ENCODE data around the gene COPB2.
A peak's percentile ranks its signal among the peaks of the same experiment; 100 is the strongest.

The COPB2 gene

DNA sequence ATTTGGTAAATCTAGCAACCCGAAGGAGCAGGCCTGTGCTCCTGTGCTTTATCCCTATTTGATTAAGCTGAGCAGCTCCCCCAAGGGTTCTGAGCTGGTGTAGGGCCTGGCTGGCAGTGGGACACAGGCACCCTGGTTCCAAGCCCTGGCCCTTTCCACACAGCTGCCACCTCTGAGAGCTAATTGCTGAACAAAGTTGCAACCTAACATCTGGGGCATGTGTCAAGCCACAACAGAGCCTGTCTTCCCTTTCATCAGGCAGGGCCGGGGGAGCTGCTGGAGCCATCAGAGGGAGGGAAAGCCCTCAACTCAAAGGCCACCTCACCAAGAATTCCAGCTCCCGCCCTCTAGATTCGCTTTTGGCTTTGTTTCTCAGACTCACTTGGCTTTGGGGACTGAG, 62.7 kb downstream of the COPB2 start:
- no peak for DNase-seq

DNA sequence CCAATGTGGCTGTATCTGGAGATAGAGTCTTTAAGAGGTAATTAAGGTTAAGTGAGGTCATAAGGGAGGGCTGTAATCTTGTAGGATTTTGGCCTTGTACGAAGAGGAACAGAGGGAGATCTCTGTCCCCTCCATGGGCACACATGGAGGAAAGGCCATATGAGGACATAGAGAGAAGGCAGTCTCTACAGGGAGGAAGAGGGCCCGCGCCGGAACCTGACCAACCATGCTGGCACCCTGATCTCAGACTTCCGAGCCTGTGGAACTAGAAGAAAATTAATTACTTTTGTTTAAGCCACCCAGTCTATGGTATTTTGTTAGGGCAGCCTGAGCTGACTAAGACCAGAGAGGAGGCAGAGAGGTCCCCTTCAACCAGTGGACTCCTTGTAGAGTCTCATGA, 63.3 kb downstream of the COPB2 start:
- DNase-seq: no peak

DNA sequence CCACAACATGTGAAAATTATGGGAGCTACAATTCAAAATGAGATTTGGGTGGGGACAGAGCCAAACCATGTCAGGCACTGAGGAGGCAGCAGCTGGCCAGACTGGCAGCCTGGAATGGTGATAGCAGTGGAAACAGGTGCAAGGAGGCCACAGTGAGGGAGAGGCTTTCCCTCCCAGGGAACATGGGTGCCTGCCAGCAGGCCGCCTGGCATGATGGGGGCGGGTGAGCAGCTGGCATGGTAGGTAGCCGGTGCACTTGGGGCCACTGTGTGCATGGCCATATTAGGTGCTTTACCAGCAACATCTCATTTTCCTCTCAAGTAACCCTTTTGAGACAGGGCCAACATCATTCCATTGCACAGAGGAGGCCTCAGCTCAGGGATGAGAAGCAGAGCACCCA, 63.9 kb downstream of the COPB2 start:
- no peak for DNase-seq

DNA sequence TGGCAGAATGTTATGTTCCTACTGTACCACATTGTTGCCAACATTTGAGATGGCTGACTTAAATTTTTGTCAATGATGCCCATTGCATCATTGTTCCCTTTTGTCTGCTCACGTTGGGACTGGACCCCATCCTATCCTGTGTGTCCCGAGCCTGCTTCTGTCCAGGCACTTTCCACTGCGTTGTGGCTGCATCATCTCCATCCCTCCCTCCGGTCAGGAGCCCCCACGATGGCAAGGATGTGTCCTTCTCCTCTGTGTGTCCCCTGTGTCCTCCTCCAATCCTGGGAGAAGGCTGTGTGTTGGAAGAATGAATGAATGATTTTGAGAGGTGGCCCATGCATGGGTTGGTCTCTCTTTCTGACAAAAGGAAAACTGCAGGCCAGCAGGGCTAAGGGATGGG, 65.0 kb downstream of the COPB2 start:
- no peak for DNase-seq

DNA sequence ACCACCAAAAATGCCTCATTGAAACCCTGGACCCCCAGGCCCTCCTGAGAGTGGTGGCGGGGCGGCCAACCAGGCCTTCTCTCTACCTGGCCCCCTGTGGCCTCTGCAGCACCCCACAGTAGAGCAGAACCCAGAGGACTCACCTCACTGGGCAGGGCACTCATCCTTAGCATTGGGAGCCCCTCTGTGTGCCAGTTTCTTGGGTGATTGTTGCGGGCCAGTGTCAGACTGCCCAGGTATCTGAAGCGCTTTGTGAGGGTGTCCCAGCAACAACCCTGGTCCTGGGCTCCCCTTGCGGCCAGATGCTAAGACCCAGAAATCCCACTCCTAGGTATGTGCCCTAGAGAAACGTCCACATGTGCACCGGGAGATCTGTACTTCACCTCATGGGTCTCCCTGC, 66.3 kb downstream of the COPB2 start:
- DNase-seq: no peak

DNA sequence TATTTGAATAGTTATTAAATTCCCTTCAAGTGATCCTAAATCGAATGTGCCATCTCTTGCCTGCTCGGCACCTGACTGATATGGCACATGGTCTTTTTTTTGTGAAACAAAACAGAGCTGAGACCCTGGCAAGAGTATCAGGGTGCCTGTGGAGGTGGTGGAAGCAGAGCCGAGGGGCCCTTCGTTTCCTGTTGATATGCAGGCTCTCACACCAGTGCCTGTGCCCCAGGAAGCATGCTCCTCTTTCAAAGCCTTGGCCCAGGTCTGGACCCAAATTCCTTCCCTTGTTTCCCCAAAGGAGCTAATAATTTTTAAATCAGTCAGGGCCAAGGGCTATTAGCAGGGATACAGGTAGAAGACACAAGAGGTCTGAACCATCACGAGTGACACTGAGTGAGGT, 67.1 kb downstream of the COPB2 start:
- DNase-seq: no peak

DNA sequence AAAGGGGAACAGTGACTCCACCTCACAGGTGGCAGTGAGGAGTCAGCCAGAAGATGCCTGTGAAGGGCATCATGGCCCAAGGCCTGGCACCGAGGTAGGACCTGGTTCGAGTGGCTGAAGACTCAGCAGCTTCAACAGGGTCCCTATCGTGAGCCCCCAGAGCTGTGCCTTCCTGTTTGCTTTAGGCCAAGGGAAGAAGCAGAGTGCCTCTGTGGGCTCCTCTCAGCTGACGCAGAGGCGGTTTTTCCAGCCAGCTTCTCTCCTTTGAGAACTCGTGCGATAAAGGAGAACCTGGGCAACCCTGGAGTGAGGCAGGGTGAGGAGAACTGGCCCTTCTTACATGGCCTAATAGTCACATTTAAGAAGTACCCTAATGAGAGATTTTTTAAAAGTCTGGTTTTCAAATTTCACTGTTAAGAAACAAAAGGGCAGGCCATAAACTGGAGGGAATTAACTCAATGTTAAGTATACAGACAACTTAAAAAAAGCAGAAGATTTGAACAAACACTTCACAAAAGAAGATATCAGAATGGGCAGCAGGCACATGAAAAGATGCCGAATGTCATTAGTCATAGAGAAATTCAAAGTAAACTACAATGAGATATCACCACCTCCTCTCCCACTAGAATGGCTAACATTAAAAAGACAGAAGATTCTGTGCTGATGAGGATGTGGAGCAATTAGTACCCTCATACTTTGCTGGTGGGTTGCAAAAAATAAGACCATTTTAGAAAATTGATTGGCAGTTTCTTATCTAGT, 68.7 kb downstream of the COPB2 start:
- DNase-seq: no peak

DNA sequence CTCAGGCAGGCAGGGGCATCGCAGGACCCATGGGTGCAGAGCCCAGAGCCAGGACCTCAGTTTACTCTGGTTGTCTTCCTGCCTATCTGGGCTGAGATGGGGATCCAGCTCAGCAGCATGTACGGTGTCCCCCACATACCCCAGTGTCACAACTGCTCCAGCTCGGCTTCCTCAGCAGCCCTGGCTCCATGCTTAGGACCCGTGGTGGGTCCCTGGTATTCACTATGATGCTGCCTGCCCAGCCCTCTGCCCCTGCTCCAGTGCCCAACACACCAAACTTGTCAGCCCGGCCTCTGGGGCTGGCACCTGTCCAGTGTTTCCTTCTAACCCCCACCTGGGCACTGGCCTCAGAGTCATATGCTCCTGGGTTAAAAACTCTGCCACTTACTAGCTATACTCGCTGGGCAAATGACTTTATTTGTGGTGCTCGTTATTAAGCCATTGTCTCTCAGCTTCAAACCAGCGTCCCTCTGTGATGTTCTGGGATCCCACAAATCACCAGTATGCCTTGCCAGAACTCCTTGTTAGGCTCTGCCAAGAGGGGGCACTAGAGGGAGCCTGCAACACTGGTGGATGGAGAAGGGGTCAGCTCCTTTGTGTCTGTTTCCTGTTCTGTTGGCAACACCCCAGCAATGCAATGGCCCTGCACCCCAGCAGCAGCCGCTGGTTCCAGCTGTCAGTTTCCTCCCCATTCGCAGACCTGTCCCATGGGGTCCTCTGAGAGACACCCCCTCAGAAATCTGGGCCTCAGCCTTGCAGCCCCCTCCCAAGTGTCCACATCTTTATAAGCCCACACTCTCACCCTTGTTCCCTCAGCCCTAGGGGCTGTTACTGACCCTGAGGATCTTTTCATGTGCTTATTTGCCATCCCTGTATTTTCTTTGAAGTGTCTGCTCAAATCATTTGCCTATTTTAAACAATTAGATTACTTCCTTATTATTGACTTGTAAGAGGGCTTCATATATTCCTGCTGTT, 69.7 kb downstream of the COPB2 start:
- peak in 1 of 2 experiments; percentile 11 for DNase-seq

DNA sequence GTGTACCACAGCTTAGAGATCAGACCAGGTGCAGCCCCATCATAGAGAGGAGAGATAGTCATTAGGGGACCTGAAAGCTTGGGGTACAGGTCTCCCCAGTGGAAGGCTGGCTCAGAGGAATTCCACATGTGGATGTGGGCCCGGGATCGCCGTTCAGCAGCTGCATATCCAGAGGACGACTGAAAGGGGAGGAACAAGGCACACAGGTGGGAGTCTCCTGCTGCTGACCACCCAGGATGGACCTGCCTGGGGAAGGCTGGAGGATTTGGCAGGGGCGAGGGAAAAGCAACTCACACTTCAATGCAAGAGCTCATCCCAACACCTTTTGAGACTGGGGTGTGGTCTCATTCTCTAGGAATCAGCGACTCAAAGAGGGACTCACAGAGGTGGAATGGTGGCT, 70.6 kb downstream of the COPB2 start:
- no peak for DNase-seq

DNA sequence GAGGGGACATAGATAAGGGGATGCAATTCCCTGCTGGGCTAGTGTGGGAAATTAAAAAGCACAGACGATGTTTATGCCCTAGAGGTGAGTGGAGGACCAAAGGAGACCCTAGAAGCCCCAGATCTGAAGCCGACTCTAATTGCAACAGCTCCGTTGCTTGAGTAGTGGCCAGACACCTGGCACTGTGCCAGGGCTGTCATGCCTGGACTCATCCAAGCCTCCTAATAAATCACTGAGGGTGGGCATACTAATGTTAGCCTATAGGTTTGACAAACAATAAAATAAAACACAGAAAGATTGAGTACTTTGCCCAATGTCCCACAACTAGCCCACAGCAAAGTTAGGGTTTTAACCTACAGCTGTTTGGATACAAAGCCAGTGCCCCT, 71.0 kb downstream of the COPB2 start:
- DNase-seq: no peak

DNA sequence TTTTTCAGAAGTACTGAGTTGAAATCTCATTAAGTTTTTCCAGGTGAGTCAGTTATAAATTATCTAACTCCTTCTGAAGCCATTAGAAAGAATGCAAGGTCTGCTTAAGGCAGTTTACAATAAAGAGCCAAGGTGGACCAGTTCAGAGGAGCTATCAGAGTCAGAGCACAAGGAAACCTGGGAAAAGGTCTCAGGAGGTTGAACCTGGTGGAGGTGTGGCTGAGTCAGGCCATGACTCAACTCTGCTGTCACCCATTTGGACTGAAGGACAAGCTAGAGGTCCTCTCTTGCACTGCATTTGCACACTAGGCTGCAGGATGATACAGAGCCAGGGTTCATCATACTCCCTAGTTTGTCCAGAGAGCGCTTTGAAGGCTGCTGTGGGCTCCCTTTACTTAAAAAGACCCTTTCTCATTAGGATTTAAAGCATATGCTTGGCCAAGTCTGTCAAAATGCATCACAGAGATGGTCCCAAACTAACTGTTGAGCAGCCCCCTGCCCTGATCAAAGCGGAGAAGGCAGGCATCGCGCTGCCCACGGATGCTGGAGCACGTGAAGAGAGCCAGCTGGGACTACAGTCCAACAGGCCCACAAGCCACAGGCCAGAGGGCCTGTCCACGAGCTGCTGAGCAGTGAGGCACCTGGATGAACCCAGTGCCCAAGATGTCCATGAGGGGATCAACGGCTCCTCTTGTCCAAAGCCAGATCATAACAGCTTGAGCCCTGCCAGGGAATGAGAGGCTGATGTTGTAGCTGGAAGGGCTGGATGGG, 71.6 kb downstream of the COPB2 start:
- no peak for DNase-seq

DNA sequence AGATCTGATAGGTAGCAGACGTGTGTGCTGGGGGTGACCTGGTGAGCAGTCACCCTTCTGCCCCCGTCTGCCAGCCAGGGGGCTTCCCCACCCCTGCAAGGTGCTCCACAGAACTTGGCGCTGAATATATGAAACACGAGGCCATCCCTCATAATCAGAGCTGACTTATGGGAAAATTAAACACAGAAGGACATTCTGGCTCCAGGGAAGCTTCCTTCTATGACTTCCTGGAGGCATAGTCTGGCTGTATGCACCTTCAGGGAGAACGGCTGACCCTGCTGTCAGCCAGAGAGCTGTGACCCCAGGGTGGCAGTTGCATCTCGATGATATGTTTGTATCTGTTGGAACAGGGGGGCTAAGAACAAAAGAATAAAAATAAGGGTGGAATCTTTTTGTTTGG, 72.2 kb downstream of the COPB2 start:
- no peak for DNase-seq

DNA sequence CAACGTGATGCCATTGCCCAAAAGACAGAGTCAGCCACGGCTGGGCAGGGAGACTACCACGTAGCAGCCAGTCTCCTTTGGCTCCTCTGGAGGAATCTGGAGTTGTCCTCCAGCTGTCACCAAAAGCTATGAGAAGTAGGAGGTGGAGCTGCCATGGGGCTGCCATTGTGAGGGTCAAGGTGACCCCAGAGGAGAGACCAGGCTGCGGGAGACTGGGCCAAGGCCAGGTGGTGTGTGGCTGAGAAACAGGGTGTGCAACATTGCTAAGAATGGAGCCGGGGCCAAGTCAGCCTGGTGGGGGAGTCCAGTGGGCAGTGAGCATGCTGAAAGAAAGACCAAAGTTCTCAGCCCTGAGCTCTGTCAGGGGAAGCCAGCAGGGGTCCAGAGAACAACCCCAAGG, 75.5 kb downstream of the COPB2 start:
- no peak for DNase-seq

DNA sequence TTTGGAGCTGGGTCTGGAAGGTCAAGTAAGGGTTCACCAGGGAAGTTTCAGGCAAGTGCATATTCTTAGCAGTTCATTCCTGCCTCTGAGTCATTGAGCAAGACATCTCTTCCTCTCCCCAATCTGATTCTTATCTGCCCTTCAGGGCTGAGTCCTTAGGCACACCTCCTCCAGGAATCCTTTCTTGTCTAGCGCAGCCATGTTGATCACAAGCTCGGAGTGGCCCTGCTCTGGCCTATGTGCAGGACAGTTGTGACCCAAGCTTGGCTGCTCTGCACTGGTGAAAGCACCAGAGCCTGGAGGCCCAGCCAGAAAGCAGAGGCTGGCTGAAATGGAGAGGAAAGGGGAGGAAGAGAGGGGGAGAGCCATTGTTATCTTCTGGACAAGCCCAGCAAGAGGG, 76.5 kb downstream of the COPB2 start:
- no peak for DNase-seq

DNA sequence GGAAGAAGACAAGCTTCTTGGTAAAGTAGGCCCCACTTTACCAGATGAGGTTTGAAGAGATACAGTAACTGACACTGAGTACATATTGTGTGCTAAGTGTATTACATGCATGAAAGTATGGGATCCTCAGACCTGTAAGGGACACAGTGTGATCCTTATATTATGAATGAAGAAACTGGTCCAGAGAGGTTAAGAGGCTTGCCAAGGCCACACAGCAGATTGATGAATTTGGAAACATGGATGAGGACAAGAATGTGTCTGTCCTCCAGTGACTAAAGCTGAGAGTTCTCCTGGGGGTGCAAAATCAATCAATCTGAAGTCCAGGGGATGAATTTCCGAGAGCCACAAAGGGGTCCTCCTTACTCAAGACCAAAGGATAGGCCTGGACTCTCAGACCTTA, 77.0 kb downstream of the COPB2 start:
- DNase-seq: no peak

DNA sequence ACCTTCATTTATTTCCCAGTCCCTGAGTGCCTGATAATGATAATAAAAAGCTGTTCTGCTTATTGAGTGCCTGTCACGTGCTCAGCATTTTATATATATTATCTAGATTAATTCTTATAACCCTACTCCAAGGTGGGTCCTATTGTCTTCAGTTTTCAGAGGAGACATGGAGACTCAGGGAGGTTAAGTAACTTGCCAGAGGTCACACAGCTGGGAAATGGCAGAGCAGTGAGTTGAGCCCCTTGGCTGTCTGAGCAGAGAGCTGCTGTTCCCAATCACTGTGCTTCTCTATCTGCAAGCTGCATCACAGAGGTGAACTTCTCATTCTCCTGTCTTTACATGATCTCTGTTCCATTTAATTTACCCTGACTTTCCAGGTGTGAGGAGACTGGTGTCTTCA, 77.9 kb downstream of the COPB2 start:
- no peak for DNase-seq

DNA sequence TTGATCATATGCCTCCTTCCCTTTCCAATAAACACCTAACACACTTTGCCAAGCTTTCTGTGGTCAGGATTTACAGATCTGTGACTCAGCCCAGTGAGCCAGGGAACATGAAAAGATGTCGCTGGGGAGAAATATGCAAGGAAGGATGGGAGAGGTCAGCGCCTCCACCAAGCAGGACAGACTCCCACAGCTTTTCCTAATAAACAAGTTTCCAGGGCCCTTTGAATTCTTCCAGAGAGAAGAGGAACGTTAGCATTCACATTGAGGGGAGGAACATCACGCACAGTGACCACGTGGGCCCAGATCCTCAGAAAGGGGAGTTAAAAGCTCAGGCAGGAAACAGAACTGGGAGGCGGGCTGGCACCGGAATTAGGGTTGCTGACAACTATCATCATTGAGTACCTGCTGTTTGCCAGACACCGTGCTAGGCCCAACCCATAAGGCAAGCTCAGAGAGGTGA, 78.9 kb downstream of the COPB2 start:
- no peak for DNase-seq

DNA sequence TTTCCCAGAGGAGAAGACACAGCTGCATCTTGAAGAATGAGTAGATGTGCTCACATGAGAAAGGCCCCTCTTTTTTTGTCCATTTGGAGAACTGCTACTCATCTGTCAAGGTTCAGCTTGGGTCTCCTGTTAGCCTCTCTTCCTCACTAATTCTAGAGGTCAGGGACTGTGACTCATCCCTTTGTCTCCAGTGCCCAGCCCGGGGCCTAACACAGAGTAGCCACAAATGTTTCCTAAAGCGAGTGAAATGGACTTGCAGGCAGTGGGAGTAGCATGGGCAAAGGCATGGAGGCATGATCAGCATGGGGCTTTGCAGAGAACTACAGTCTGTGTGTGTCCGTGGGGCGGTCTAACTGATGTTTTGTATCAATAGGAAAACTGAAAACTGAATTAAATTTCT, 79.6 kb downstream of the COPB2 start:
- DNase-seq: no peak

DNA sequence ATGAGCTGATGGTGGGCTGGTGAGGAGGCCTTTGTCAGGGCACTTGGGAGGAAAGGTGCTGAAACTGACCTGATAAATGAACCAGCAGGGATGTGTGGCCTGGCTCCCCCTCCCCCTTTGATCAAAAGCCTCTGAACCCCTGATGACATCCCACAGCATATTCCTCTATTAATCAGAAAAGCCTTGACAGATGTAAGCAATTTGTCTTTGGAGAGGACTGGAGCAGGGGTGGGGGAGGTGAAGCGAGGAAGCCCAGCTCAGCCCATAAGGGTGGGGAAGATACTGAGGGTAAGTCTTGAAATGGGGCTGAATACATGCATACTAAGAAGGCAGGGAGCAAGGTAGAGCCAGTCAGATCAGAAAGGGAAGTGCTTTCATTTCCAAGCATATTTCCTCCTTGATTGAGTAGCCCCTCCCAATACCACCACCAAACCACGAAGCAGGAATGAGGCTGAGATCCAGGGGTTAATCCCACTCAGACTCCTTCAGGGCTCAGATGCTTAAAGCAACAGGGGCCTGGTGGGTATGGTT, 80.3 kb downstream of the COPB2 start:
- no peak for DNase-seq

DNA sequence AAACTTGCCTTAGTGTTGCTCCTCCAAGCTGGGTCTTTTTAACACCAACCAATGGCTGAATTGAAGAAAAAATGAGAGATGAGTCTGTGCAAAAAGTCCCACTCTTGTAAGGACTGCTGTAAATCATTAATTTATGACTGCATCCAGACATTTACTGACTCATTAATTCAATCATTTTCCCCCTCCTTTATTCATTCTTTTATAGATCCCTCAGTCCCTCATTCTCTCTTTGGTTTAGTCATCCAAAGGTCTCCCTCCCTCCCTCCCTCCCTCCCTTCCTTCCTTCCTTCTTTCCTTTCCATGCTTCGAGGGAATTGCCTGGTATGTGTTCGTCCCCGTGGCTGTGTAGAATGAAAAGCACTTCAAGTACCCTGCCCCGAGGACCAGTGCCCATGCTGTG, 80.9 kb downstream of the COPB2 start:
- DNase-seq: no peak

DNA sequence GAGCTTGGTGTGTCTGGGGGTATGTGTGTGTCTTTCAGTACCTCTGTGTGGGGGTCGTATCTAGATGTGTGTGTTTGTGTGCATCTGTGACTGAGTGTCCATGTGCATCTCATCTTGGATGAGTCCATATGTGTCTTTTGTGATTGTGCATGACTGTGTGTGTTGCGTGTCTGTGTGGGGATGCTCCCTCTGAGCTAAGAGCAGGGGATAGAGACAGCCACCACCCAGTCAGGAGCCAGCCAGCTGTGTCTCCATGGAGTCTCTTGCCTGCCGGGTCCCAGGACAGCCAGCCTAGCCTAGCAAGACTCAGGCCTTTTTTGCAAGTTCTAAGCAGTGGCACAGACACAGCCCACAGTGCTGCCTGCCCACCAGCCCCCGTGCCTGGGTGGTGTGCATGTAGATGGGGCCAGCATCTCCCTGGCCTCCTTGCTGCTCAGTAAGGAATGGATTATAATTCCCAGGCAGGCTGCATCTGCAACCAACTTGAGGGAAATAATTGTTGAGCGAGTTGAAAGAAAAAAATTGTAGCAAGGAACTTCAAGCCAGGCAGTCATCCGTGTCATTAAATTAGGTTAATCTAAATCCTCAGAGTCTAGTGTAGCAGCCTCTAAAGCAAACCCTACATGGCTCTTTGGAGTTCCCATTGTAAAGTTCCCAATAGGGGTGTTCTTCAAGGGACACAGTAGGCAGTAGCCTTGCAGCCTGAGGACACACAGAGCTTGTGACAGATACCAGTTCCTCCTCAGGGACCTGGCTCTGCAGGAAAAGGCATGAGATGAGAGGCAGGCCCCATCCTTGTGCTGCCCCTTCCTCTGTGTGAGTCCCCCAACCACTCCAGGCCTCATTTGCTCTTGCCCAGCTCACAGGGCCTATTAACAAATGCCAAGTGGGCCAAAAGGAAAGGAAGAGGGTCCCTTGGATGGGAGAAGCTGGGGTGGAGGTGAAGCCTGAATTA, 81.6 kb downstream of the COPB2 start:
- DNase-seq: no peak
